GM12874 (cell line): ENCODE measurements around the gene RNF186.
A peak's percentile ranks its signal among the peaks of the same experiment; 100 is the strongest.

Experiments used
- TF ChIP-seq, protein P1 (sequence below): IDR thresholded peaks from 2 replicates; pipeline ENCODE4 v1.5.1; 2011; ENCODE audit warnings: low read depth, mild to moderate bottlenecking, control low read depth, low read length, moderate library complexity; ENCODE audit not compliant: insufficient read depth

Gene RNF186

DNA sequence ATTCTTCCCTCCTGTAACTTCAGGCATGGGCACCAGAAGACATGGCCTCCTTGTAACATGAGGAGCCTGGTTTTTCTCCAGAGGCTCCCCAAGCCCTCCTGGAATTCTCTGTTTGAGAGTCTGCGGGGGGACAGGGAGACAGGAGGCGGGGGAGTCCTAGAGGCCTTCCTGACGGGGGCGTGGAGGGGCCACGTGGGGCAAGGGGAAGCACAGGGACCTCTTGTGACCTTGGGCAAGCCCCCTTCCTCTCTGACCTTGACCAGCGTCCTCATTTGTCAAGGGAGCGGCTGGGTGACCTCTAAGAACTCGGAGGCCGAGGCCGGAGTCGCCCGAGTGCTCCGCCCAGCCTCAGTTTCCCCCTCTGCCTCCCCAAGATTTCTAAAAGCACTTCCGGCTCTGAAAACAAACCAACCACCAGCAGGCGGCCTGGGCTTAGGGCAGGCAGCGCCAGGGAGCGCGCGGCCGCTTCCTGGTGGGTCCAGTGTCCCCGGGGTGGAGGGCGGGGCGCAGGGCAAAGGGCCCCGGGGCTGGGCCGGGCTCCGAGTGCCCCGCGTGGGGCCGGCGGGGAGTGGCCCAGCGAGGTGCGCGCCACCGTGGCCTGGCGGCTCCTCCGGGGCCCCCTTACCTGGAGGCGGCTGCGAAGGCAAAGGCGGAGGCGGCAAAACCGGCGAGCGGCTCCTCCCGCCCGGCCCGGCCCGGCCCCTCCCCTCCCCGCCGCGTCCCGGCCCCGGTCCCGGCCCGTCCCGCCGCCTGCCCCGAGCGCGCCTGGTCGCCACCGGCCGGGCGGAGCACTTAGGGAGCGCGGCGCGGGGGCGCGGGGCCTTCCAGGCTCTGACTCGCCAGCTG lies 15.6 kb downstream of the RNF186 start, which contains the start of gene TMCO4:
Gene TMCO4, minus strand, starts transcription at position 687 of the 846 bp plus-strand sequence. CDS start 19,158 bp downstream, outside the sequence.
- TF ChIP-seq, protein P1, sequence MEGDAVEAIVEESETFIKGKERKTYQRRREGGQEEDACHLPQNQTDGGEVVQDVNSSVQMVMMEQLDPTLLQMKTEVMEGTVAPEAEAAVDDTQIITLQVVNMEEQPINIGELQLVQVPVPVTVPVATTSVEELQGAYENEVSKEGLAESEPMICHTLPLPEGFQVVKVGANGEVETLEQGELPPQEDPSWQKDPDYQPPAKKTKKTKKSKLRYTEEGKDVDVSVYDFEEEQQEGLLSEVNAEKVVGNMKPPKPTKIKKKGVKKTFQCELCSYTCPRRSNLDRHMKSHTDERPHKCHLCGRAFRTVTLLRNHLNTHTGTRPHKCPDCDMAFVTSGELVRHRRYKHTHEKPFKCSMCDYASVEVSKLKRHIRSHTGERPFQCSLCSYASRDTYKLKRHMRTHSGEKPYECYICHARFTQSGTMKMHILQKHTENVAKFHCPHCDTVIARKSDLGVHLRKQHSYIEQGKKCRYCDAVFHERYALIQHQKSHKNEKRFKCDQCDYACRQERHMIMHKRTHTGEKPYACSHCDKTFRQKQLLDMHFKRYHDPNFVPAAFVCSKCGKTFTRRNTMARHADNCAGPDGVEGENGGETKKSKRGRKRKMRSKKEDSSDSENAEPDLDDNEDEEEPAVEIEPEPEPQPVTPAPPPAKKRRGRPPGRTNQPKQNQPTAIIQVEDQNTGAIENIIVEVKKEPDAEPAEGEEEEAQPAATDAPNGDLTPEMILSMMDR, result 0 out of 2 replicates have a peak, but pooled peaks have one; percentile 27

DNA sequence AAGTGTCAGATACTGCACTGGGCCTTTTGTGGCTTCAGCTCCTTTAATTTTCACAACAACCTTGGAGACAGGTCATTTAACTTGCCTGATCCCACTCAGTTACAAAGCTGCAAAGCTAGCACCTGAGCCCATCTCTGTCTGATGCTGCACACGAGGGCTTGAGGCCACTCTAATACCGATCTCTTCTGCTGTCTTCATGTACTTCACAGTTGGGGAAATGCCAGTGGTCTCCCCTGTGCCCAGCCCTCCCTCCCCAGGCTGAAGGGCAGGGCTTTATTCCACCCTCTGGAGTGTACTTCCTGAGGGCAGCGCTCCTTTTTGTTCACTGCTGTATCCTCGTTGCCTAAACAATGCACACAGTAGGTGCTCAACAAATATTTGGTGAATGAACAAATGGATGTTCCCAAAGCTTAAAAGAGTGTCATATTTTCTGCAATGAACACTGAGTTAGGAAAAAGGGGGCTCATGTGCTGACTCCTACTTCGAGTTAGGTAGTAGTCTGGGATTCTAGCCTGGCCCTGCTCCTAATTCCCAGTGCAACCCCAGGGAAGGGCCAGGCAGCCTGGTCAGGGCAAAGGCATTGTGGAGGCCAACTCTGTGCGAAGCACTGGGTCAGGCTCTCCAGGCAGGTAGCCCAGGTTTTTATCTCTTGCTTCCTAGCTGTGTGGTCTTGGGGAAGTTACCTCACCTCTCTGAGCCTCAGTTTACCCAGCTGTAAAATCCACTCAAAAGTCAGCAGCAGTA lies 16.4 kb downstream of the RNF186 start:
- TF ChIP-seq, protein P1, result no peak

DNA sequence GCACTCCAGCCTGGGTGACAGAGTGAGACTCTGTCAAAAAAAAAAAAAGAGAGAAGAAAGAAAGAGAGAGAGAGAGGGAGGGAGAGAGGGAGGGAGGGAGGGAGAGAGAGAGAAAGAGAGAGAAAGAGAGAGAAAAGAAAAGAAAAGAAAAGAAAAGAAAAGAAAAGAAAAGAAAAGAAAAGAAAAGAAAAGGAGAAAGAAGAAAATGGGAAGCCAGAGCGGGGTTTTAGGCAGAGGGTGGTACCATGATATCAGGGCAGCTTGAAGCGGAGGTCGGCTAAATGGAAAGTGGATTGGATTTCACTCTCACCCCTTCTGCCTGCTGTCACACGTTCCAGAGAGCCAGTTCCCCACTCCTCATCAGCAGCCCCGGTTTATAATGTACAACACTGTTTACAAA lies 17.3 kb downstream of the RNF186 start:
- TF ChIP-seq, protein P1, result no peak

DNA sequence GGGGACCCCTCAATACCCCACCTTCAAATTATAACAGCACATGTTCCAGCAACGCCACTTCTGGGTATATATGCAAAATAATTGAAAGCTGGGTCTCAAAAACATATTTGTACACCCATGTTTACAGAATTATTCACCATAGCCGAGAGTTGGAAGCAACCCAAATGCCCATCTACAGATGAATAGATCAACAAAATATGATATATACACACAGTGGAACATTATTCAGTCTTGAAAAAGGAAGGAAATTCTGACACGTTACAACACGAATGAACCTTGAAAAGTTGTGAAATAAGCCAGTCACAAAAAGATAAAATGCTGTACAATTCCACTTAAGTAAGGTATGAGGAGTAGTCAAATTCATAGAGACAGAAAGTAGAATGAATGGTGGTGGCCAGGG lies 20.5 kb downstream of the RNF186 start:
- TF ChIP-seq, protein P1, result no peak

DNA sequence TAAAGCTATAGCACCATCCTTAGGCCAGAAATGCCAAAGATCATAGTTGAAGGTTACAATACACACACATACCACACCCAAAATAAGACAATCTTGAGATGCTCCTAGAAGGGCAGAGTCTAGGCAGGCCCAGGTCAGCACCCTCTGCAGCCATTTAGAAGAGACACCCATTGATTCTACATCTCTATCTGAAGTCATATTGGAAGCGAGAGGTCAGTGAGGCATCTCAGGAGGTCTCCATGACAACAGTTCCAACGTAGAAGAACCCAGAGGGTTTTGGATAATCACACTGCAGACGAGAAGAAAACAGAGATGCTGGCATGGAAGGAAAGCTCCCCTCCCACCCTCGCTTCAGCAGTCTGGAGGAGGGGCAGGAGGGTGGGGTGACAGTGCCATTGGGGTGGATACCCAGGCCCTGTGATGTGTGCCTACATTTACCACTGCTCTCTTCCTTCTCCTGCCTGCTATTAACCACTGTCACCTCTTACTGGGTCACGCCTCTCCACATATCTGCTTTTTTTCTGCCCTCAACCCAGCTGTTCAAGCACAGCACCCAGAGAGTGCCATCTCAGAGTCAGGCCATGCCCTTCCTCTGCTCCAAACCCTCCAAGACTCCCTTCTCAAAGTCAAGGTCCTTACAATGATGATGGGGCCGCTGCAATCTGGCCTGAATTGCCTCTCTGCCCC lies 21.6 kb downstream of the RNF186 start:
- TF ChIP-seq, protein P1, result no peak

DNA sequence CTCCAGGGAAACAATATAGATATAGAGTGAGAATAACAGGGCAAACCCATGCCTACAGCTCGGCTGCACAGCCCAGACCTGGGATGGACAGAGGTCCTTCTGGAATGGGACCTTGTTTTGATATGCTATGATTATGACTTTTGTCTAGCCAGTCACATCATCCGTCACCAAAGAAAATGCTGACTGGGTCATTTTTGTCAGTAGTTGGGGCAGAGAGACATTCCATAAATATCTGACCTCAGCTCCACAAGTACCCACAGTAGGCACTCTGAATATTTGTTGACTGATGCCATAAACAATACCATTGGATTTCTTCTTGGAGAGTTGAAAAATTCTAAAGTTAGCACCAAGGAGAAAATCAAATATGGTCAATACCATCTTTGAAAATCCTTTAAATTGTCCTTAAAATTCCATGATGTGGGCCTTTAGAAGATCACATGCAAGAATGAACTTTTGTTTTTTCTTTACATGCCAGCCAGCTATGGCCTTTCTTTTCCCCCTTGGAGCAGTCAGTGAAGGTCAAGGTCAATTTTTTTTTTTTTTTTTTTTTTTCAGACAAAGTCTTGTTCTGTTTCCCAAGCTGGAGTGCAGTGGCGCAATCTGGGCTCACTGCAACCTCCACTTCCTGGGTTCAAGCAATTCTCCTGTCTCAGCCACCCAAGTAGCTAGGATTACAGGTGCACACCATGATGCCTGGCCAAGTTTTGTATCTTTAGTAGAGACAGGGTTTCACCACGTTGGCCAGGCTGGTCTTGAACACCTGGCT lies 22.7 kb downstream of the RNF186 start:
- TF ChIP-seq, protein P1, result no peak
